CD4-positive, alpha-beta T cell treated with Interleukin-12 subunit alpha and Interleukin-12 subunit beta, for 1 hour (primary cell): ENCODE data around the gene GLB1L2.
A peak's percentile ranks its signal among the peaks of the same experiment; 100 is the strongest.

Experiments
- DNase-seq: peaks from one replicate; pipeline ENCODE4 v3.0.0-alpha.2; 2020

Gene GLB1L2

GRCh38 chr11:134407923-134408322 is 76.1 kb downstream of the GLB1L2 start:
- no peak for DNase-seq

DNA sequence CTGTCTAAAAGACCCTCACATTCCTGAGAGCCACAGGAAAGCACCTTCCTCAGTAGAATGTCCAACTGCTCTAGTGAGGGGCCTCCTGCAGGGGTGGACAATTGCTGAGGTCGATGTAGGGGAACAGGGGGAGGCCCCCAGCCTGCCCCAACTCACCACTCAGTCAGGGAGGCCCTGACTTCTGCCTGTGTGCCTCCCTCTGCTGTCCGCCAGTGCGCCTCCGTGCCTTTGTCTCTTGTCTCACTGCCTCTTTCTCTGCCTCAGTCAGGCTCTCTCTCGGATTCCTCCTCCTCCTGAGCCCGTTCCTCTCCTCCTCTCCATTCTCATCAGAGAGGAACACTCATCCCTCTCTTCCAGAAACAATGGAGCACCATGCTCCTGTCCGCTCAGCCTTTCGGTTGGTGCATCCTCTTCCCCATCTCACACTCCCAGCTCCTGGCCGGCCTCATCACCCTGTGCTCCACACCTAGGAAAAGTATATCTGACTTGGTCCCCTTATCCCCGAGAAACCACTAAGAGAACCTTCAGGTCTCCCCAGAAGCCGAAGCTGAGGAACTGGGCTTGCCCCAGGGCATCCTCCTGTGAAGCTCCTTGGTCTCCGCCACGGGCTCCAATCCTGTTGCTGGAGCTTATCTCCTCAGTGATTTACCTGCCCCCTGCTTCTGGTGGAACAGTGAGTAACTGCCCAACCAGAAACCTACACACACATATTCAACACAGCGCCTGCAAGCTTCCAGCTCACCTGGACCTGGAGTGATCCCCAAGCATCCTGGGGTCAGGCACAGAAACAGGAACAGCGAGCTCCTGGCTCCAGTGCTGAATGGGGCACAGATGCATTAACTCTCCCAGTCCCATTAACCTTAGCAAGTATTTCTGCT is 78.0 kb downstream of the GLB1L2 start:
- DNase-seq = no peak

DNA sequence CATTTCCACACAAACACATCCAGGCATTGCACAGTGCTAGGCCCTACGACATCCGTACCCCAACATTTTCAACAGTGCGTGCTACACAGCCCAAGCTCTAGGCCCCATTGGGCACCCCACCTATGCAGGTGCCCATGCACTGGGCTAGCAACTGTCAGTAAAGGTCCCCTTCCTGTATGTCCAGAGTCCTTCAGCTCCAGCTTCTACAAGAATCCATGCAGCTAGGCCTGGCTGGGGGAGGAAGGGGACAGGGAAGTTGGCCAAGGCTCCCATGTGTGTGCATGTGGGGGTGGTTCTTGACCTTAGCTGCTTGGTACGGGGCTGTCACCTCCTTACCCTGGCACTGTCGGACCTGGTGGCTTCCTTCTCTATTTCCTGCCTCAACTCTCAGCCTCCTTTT is 79.0 kb downstream of the GLB1L2 start:
- no peak for DNase-seq

- DNase-seq = peak; percentile 22
Observed at GRCh38 chr11:134412203-134413042, 80.6 kb downstream of the GLB1L2 start, which contains the start of gene B3GAT1. B3GAT1 (minus strand) TSS chr11:134412242; CDS start chr11:134387659, 24,583 bp downstream.

GRCh38 chr11:134413043-134413825 is 81.4 kb downstream of the GLB1L2 start:
- no peak for DNase-seq

DNA sequence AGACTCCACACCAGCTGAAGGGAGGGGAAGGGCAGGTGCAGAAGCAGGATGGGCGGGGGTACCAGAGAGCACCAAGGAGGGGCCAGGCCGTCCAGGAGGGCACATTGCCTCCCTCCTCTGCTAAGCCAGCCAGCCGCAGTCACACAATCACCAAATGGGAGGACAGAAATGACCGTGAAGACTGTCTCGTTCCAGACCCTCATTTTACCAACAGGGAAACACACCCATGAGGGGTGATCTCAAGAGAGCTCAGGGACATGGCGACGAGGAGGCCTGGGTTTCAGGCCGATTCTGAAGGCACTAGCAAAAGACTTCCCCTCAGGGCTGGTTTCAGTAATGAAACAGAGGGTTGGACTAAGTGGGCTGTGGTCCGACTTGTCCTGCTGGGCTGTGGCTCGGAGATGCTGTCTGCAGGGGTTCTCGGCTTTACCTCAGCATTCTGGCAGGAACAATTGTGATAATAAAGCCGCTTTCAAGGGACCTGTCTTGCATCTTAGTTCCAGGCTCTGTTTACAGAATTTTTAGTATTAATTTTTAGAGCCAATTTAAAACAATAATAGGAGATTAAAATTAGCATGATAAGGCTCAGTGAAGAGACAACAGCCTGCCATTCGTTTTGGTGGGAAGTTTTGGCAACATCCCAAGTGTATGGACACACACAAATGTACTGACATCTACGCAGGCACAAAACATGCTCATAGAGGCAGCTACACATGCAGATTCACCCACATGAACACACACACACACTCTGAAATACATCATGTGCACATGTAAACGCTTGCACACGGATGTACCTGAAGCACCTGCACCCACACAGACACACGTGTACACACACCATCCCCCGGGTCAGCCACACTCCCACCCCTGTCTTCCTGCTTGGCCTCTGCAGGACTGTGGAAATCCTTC is 82.3 kb downstream of the GLB1L2 start:
- DNase-seq = no peak

GRCh38 chr11:134414766-134415765 is 83.3 kb downstream of the GLB1L2 start:
- DNase-seq = no peak

DNA sequence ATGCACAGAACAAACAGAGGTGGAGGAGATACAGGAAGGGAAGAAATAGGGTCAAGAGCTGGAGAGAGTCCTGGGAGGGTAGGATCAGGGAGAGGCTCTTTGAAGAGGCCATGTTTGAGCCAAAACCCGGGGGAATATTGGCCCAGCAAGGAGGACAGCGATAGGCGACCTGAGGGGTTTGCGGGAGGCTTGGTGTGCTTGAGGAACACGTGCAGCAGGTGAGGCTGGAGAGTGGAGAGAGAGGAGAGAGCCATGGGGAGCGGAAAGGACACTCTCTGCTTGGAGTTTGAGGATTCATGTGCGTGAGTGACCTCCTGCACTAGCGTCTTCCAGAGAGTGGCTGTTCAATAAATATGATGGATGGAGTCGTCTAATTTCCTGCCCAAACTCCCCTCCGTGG is 84.9 kb downstream of the GLB1L2 start:
- no peak for DNase-seq

- no peak for DNase-seq
Observed at GRCh38 chr11:134417871-134418840, 86.4 kb downstream of the GLB1L2 start.

GRCh38 chr11:134423106-134423505 is 91.3 kb downstream of the GLB1L2 start:
- no peak for DNase-seq

DNA sequence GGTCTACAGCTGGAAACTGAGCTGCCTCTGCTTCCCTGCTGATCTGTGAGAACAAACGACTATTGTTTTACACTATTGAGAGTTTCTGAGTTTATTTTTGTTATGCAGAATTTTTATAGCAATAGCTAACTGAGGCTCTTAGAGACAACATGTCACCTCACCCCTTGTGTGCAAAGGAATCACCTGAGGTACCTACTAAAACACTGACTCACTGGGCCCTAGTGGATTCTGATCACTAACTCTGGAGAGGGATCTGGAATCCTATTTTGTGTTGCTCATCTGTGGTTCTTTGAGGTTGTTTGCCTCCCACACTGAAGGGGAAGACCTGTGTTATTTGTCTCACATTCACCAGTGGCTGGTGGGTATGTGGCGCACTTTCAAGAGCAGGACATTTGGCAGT is 93.6 kb downstream of the GLB1L2 start:
- no peak for DNase-seq
